ENCODE results near the gene TATDN2.

TATDN2 gene

DNA sequence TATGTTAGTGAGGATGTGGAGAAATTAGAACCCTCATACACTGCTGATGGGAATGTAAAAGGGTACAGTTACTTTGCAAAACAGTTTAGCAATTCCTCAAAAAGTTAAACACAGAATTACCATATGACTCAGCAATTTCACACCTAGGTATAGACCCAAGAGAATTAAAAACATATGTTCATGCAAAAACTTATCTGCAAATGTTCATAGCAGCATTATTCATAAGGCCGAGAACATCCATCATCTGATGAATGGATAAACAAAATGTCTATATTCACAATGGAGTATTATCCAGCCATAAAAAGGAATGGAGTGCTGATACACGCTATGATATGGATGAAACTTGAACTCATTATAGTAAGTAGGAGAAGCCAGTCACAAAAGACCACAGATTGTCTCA is 62.3 kb downstream of the TATDN2 start:
- H3K4me3 ChIP-seq (ENCODE audit: severe bottlenecking), result no peak overlapping the region
- no peak overlapping the region for H3K27ac ChIP-seq (ENCODE audit: poor library complexity, severe bottlenecking)
- H3K9me3 ChIP-seq (ENCODE audit: severe bottlenecking), result peaks cover 2% of the 10 kb centered on the region
- no peaks in the 10 kb centered on the region for H3K27me3 ChIP-seq (ENCODE audit: insufficient read depth, poor library complexity, severe bottlenecking)
- no peaks in the 10 kb centered on the region for H3K4me1 ChIP-seq (ENCODE audit: insufficient read depth, poor library complexity, severe bottlenecking)
- ATAC-seq (ENCODE audit: low read depth) (no peak), DNase-seq (ENCODE audit: low spot score) (no peak)
- H3K36me3 ChIP-seq (ENCODE audit: low read depth), result peaks cover 84% of the 10 kb centered on the region
- TF ChIP-seq, protein P1, sequence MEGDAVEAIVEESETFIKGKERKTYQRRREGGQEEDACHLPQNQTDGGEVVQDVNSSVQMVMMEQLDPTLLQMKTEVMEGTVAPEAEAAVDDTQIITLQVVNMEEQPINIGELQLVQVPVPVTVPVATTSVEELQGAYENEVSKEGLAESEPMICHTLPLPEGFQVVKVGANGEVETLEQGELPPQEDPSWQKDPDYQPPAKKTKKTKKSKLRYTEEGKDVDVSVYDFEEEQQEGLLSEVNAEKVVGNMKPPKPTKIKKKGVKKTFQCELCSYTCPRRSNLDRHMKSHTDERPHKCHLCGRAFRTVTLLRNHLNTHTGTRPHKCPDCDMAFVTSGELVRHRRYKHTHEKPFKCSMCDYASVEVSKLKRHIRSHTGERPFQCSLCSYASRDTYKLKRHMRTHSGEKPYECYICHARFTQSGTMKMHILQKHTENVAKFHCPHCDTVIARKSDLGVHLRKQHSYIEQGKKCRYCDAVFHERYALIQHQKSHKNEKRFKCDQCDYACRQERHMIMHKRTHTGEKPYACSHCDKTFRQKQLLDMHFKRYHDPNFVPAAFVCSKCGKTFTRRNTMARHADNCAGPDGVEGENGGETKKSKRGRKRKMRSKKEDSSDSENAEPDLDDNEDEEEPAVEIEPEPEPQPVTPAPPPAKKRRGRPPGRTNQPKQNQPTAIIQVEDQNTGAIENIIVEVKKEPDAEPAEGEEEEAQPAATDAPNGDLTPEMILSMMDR (IDR thresholded peaks at IDR 0.05; ENCODE audit: poor library complexity, severe bottlenecking), result no peak

DNA sequence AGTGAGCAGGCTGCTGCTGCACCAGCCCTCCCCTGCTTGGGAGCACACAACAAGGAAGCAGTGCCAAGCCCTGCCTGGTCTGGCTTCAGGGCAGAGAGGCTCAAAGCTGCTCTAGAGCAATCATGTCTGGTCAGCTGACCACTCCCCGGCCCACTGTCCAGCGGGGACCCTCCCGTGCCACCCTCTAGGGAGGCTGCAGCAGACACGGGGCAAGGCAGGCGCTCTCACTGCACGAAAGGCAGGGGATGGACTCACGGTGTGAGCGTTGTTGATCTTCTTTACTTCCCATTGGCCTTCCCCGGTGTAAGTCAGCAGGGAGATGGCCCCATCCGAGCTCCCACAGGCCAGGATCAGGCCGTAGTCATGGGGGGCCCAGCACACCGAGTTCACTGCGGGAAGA is 63.5 kb downstream of the TATDN2 start:
- TF ChIP-seq, protein P1 (IDR thresholded peaks at IDR 0.05; ENCODE audit: poor library complexity, severe bottlenecking), result no peak
- no peaks in the 10 kb centered on the region for H3K27me3 ChIP-seq (ENCODE audit: insufficient read depth, poor library complexity, severe bottlenecking)
- H3K4me1 ChIP-seq (ENCODE audit: insufficient read depth, poor library complexity, severe bottlenecking), result no peaks in the 10 kb centered on the region
- H3K9me3 ChIP-seq (ENCODE audit: severe bottlenecking), result peaks cover 2% of the 10 kb centered on the region
- DNase-seq (ENCODE audit: low spot score), result no peak
- no peak overlapping the region for H3K27ac ChIP-seq (ENCODE audit: poor library complexity, severe bottlenecking)
- ATAC-seq (ENCODE audit: low read depth), result no peak
- H3K4me3 ChIP-seq (ENCODE audit: severe bottlenecking), result no peak overlapping the region
- H3K36me3 ChIP-seq (ENCODE audit: low read depth), result peaks cover 89% of the 10 kb centered on the region

DNA sequence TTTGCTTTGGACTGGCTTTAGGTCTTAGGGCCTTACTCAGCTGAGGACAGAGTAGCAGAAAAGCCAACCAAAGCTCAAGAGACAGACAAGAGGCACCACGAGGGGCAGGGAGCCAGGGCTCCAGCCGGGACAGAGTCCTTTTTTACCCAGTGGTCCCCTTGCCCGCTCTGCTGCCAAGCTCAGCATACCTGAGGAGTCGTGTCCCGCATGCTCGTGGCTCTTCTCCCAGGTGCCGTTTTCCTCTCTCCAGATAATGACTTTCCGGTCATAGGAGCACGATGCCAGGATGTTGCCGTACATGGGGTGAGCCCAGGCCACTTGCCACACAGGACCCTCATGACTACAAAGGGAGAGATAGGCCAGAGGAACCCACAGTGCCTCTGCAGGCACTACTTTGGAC is 64.1 kb downstream of the TATDN2 start:
- Histone ChIP-seq H3K27ac (ENCODE audit: poor library complexity, severe bottlenecking) (no peak overlapping the region), H3K27me3 (ENCODE audit: insufficient read depth, poor library complexity, severe bottlenecking) (no peaks in the 10 kb centered on the region), H3K36me3 (ENCODE audit: low read depth) (peaks cover 91% of the 10 kb centered on the region), H3K9me3 (ENCODE audit: severe bottlenecking) (peaks cover 2% of the 10 kb centered on the region), H3K4me1 (ENCODE audit: insufficient read depth, poor library complexity, severe bottlenecking) (no peaks in the 10 kb centered on the region), H3K4me3 (ENCODE audit: severe bottlenecking) (no peak overlapping the region)
- no peak for DNase-seq (ENCODE audit: low spot score)
- TF ChIP-seq, protein P1 (IDR thresholded peaks at IDR 0.05; ENCODE audit: poor library complexity, severe bottlenecking), result no peak
- ATAC-seq (ENCODE audit: low read depth), result no peak

DNA sequence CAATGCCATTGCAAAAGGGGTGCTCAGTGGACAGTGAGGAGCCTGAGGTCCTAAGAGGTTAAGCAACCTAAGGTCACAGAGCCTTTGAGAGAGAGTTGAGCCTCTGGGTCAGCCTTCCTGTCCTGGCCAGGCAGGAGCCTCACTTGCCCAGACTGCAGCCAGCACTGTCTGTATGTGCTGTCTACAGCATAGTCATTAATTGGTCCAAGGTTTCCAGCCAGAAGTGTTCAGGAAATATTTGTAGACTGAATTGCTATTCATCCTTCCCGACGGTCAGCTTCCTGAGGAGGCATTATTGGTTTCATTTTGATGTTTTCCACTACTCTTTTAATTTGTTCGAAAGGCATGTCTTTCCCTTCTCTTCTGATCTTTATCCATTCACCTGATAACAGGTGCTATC is 64.6 kb downstream of the TATDN2 start:
- H3K27me3 ChIP-seq (ENCODE audit: insufficient read depth, poor library complexity, severe bottlenecking), result no peaks in the 10 kb centered on the region
- peaks cover 2% of the 10 kb centered on the region for H3K9me3 ChIP-seq (ENCODE audit: severe bottlenecking)
- DNase-seq (ENCODE audit: low spot score), result no peak
- TF ChIP-seq, protein P1 (IDR thresholded peaks at IDR 0.05; ENCODE audit: poor library complexity, severe bottlenecking), result no peak
- no peaks in the 10 kb centered on the region for H3K4me1 ChIP-seq (ENCODE audit: insufficient read depth, poor library complexity, severe bottlenecking)
- peaks cover 91% of the 10 kb centered on the region for H3K36me3 ChIP-seq (ENCODE audit: low read depth)
- H3K27ac ChIP-seq (ENCODE audit: poor library complexity, severe bottlenecking), result no peak overlapping the region
- ATAC-seq (ENCODE audit: low read depth), result no peak
- no peak overlapping the region for H3K4me3 ChIP-seq (ENCODE audit: severe bottlenecking)

DNA sequence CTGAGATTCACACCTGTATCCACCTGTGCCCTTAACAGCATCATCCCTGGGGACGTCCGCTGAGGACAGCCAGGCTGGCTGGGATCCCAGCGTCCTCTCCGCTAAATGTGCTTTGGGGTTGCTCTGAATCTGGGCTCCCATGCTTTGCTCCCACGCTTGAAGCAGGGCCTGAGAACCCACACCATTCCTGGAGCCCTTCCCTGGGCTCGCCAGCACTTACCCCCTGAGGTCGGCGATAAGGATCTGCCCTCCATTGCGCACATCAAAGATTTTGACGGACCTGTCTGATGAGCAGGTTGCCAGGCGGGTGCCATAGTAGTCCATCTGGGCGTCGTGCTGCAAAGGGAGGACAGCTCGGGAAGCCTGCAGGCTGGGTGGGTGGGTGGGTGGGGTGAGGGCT is 66.8 kb downstream of the TATDN2 start:
- DNase-seq (ENCODE audit: low spot score) (no peak), ATAC-seq (ENCODE audit: low read depth) (no peak)
- Histone ChIP-seq H3K4me3 (ENCODE audit: severe bottlenecking) (no peak overlapping the region), H3K36me3 (ENCODE audit: low read depth) (peaks cover 86% of the 10 kb centered on the region), H3K27me3 (ENCODE audit: insufficient read depth, poor library complexity, severe bottlenecking) (no peaks in the 10 kb centered on the region), H3K4me1 (ENCODE audit: insufficient read depth, poor library complexity, severe bottlenecking) (no peaks in the 10 kb centered on the region), H3K27ac (ENCODE audit: poor library complexity, severe bottlenecking) (no peak overlapping the region), H3K9me3 (ENCODE audit: severe bottlenecking) (no peaks in the 10 kb centered on the region)
- TF ChIP-seq, protein P1 (IDR thresholded peaks at IDR 0.05; ENCODE audit: poor library complexity, severe bottlenecking), result no peak
